Neural progenitor cell (in vitro differentiated cells): Measurements from ENCODE around the gene ARL15. TPM values are rescaled to one million over a fixed set of nuclear protein-coding genes. Genes with fewer than 3 reads are reported as not detected.

Source experiments
- DNase-seq: peaks from one replicate; pipeline ENCODE4 v3.0.0-alpha.2; 2016; ENCODE audit warnings: low spot score
- H2AFZ ChIP-seq: fragments of 200-600 bp; sonication (generic); replicated peaks from 2 replicates; pipeline ENCODE4 v1.6.1; 2016; ENCODE audit warnings: antibody characterized with exemption
- H3F3A ChIP-seq: fragments of 200-600 bp; sonication (generic); 2 replicates; pipeline ENCODE4 v1.6.1; 2016; ENCODE audit warnings: antibody characterized with exemption, low read depth
- H3K27ac ChIP-seq: fragments of 200-600 bp; sonication (generic); 2 replicates; pipeline ENCODE4 v1.5.1; 2016; ENCODE audit warnings: mild to moderate bottlenecking
- H3K27me3 ChIP-seq: fragments of 200-600 bp; sonication (generic); 2 replicates; pipeline ENCODE4 v1.6.1; 2016; ENCODE audit warnings: mild to moderate bottlenecking, moderate library complexity
- H3K36me3 ChIP-seq: fragments of 200-600 bp; sonication (generic); 2 replicates; pipeline ENCODE4 v1.5.1; 2016
- H3K4me1 ChIP-seq: fragments of 200-600 bp; sonication (generic); 2 replicates; pipeline ENCODE4 v1.6.1; 2016; ENCODE audit warnings: mixed run types
- H3K4me2 ChIP-seq: fragments of 200-600 bp; sonication (generic); 2 replicates; pipeline ENCODE4 v1.6.1; 2016
- H3K4me3 ChIP-seq: fragments of 200-600 bp; sonication (generic); 2 replicates; pipeline ENCODE4 v1.5.1; 2016
- H3K79me2 ChIP-seq: fragments of 200-600 bp; sonication (generic); 2 replicates; pipeline ENCODE4 v1.6.1; 2016; ENCODE audit warnings: low read depth
- H3K9ac ChIP-seq: fragments of 200-600 bp; sonication (generic); 2 replicates; pipeline ENCODE4 v1.6.1; 2016
- H3K9me3 ChIP-seq: fragments of 200-600 bp; sonication (generic); 2 replicates; pipeline ENCODE4 v1.5.1; 2016; ENCODE audit warnings: low read depth
- H4K20me1 ChIP-seq: fragments of 200-600 bp; sonication (generic); 2 replicates; pipeline ENCODE4 v1.6.1; 2016; ENCODE audit warnings: low read depth
- H3K27ac Mint-ChIP-seq: 3 replicates; pipeline ENCODE4 v1.8.0; 2021; ENCODE audit warnings: mixed read lengths
- H3K27me3 Mint-ChIP-seq: 2 replicates; pipeline ENCODE4 v1.8.0; 2022; ENCODE audit warnings: low read depth, mild to moderate bottlenecking, inconsistent platforms, moderate library complexity, mixed read lengths; ENCODE audit not compliant: insufficient read depth
- H3K36me3 Mint-ChIP-seq: 3 replicates; pipeline ENCODE4 v1.8.0; 2021; ENCODE audit warnings: mixed read lengths
- H3K4me1 Mint-ChIP-seq: 3 replicates; pipeline ENCODE4 v1.8.0; 2021; ENCODE audit warnings: mixed read lengths
- H3K4me3 Mint-ChIP-seq: 3 replicates; pipeline ENCODE4 v1.8.0; 2021; ENCODE audit warnings: mild to moderate bottlenecking, moderate library complexity, mixed read lengths
- H3K9me3 Mint-ChIP-seq: 3 replicates; pipeline ENCODE4 v1.8.0; 2020; ENCODE audit warnings: mixed read lengths
- CTCF ChIP-seq: fragments of 200-600 bp; sonication (generic); IDR thresholded peaks from 2 replicates; pipeline ENCODE4 v1.5.1; 2017; ENCODE audit warnings: antibody characterized with exemption, mild to moderate bottlenecking
- EZH2 ChIP-seq: fragments of 200-600 bp; sonication (generic); IDR thresholded peaks from 2 replicates; pipeline ENCODE4 v1.6.1; 2017; ENCODE audit warnings: antibody characterized with exemption, mild to moderate bottlenecking, moderate library complexity
- EZH2phosphoT487 ChIP-seq: fragments of 200-600 bp; sonication (generic); IDR thresholded peaks from 2 replicates; pipeline ENCODE4 v1.6.1; 2017; ENCODE audit warnings: antibody characterized with exemption
- total RNA-seq: library from RNA; depleted of rRNA; stranded (reverse); fragments of >200 nt; gene quantifications from 2 replicates; pipeline ENCODE4 v1.2.3, GENCODE V29; 2015; ENCODE audit warnings: low replicate concordance

The ARL15 gene
- total RNA-seq, 1 donor from 2014 or later = 39.1 TPM

- no peak for TF ChIP-seq CTCF
- H3K27ac Mint-ChIP-seq = no peak overlapping the region
- Histone ChIP-seq H3K27me3 (no peaks in the 10 kb centered on the region), H3K9me3 (no peaks in the 10 kb centered on the region), H3K9ac (no peak overlapping the region), H2AFZ (no peak overlapping the region), H3K4me1 (peaks cover 9% of the 10 kb centered on the region), H4K20me1 (peaks cover 8% of the 10 kb centered on the region), H3K4me2 (no peak overlapping the region), H3K4me3 (no peak overlapping the region), H3K27ac (no peak overlapping the region), H3F3A (peaks cover 9% of the 10 kb centered on the region), H3K36me3 (no peaks in the 10 kb centered on the region), H3K79me2 (peaks cover 4% of the 10 kb centered on the region)
- no peak overlapping the region for H3K4me3 Mint-ChIP-seq
- H3K9me3 Mint-ChIP-seq = peaks cover 8% of the 10 kb centered on the region
- no peak for DNase-seq
- no peaks in the 10 kb centered on the region for H3K27me3 Mint-ChIP-seq
- peaks cover 5% of the 10 kb centered on the region for H3K4me1 Mint-ChIP-seq
- H3K36me3 Mint-ChIP-seq = peaks cover 6% of the 10 kb centered on the region
Observed at GRCh38 chr5:54171645-54172384, 138.6 kb downstream of the ARL15 start.

- Mint-ChIP-seq H3K4me3 (no peak overlapping the region), H3K27ac (no peak overlapping the region)
Observed at GRCh38 chr5:54165687-54166086, 144.7 kb downstream of the ARL15 start.

GRCh38 chr5:54162184-54162583 is 148.2 kb downstream of the ARL15 start:
- Mint-ChIP-seq H3K27ac (no peak overlapping the region), H3K27me3 (peaks cover 2% of the 10 kb centered on the region), H3K36me3 (peaks cover 2% of the 10 kb centered on the region), H3K4me1 (no peaks in the 10 kb centered on the region), H3K9me3 (no peaks in the 10 kb centered on the region), H3K4me3 (no peak overlapping the region)
- Histone ChIP-seq H3K27me3 (no peaks in the 10 kb centered on the region), H3K9me3 (no peaks in the 10 kb centered on the region), H2AFZ (no peak overlapping the region), H3K9ac (no peak overlapping the region), H3F3A (no peaks in the 10 kb centered on the region), H3K4me3 (no peak overlapping the region), H3K4me2 (no peak overlapping the region), H3K4me1 (no peaks in the 10 kb centered on the region), H3K79me2 (no peaks in the 10 kb centered on the region), H3K36me3 (no peaks in the 10 kb centered on the region), H4K20me1 (no peaks in the 10 kb centered on the region), H3K27ac (no peak overlapping the region)
- TF ChIP-seq CTCF (no peak), EZH2phosphoT487 (no peak), EZH2 (no peak)
- no peak for DNase-seq

More at GRCh38 chr5:54165687-54166086, 144.7 kb downstream of the ARL15 start:
- no peaks in the 10 kb centered on the region for H3K36me3 ChIP-seq
- H3K27me3 ChIP-seq = no peaks in the 10 kb centered on the region
- no peaks in the 10 kb centered on the region for H3K9me3 Mint-ChIP-seq
- H3K79me2 ChIP-seq = no peaks in the 10 kb centered on the region
- no peaks in the 10 kb centered on the region for H4K20me1 ChIP-seq
- no peak overlapping the region for H2AFZ ChIP-seq
- no peak overlapping the region for H3K9ac ChIP-seq
- H3K27me3 Mint-ChIP-seq = peaks cover 2% of the 10 kb centered on the region
- H3K9me3 ChIP-seq = no peaks in the 10 kb centered on the region
- DNase-seq = no peak
- H3F3A ChIP-seq = no peaks in the 10 kb centered on the region
- H3K4me1 Mint-ChIP-seq = no peaks in the 10 kb centered on the region
- H3K4me2 ChIP-seq = no peak overlapping the region
- H3K36me3 Mint-ChIP-seq = peaks cover 6% of the 10 kb centered on the region
- H3K27ac ChIP-seq = no peak overlapping the region
- no peaks in the 10 kb centered on the region for H3K4me1 ChIP-seq
- TF ChIP-seq EZH2 = no peak
- no peak for TF ChIP-seq CTCF
- no peak for TF ChIP-seq EZH2phosphoT487
- no peak overlapping the region for H3K4me3 ChIP-seq
